Breast epithelium (tissue), 4 donors: ENCODE data around the gene CDH2. TPM values are rescaled to one million over a fixed set of nuclear protein-coding genes. Genes with fewer than 3 reads are reported as not detected.

Source experiments
- DNase-seq, 2 donors: peaks; one replicate each; pipeline ENCODE4 v3.0.0-alpha.2; 2019; ENCODE audit warnings: low spot score in 2 of 2
- H3K27ac ChIP-seq, 2 donors: fragments of 200-600 bp; sonication (generic) in 1 of 2; one replicate each; pipeline ENCODE4 v1.5.1; 2016 to 2019; ENCODE audit warnings: mild to moderate bottlenecking in 1 of 2
- H3K27me3 ChIP-seq, 2 donors: fragments of 200-600 bp; sonication (generic) in 1 of 2; one replicate each; pipeline versions ENCODE4 v1.5.1 to v1.6.0; 2017 to 2019; ENCODE audit warnings: control low read depth in 1 of 2, mild to moderate bottlenecking in 1 of 2
- H3K36me3 ChIP-seq: fragments of 200-600 bp; one replicate; pipeline ENCODE4 v1.5.1; 2019
- H3K4me1 ChIP-seq, 2 donors: fragments of 200-600 bp; sonication (generic); one replicate each; pipeline ENCODE4 v1.5.1; 2016 to 2019; ENCODE audit warnings: control low read depth in 1 of 2
- H3K4me3 ChIP-seq, 3 donors: fragments of 200-600 bp; sonication (generic); 1 replicate in 2 of 3; 2 replicates in 1 of 3; pipeline ENCODE4 v1.5.1; 2016 to 2019; ENCODE audit warnings: mild to moderate bottlenecking in 3 of 3, moderate library complexity in 2 of 3
- H3K9me3 ChIP-seq, 2 donors: fragments of 200-600 bp; sonication (generic) in 1 of 2; one replicate each; pipeline ENCODE4 v1.5.1; 2016 to 2019; ENCODE audit warnings: control low read depth in 1 of 2
- POLR2A ChIP-seq: fragments of 450-650 bp; IDR thresholded peaks from one replicate; pipeline ENCODE4 v1.6.1; 2016; ENCODE audit warnings: antibody characterized with exemption, mild to moderate bottlenecking, moderate library complexity
- POLR2AphosphoS5 ChIP-seq, 3 donors: sonication (generic); formaldehyde crosslinking; IDR thresholded peaks; one replicate each; pipeline ENCODE4 v1.6.1; 2017; ENCODE audit warnings: antibody characterized with exemption in 3 of 3
- intact Hi-C: fragments of 100-400 bp; cut with DNase I; formaldehyde crosslinking; loops from one replicate; pipeline ENCODE4 v1.15.1; 2023; ENCODE audit warnings: low total_unique reads
- total RNA-seq, 3 donors: library from RNA; depleted of rRNA; stranded (reverse); fragments of >200 nt; gene quantifications; one replicate each; pipeline ENCODE4 v1.1.0, GENCODE V29; 2016
- TF ChIP-seq, protein P1 (sequence below), 3 donors: fragments of 450-650 bp; IDR thresholded peaks; one replicate each; pipeline ENCODE4 v1.5.1; 2016 to 2017; ENCODE audit warnings: antibody characterized with exemption in 3 of 3, mild to moderate bottlenecking in 3 of 3, moderate library complexity in 3 of 3

Gene CDH2
- total RNA-seq: 1 to 10 TPM in 1 of 3 donors, under 1 TPM in 2; 0.16 to 1.8 (median 0.33) TPM

GRCh38 chr18:28176948-28177827 lies at the start of gene CDH2:
Gene CDH2, minus strand, starts transcription at chr18:28177130. Its CDS starts 108 bp downstream, at chr18:28177022.
- peak within 1 kb of the TSS; percentile 49 to 75 (median 56) for H3K4me3 ChIP-seq
- DNase-seq: no peak
- no peaks in the 10 kb centered on the region for H3K9me3 ChIP-seq
- peaks cover 0 to 6% of the 10 kb centered on the region in 2 donors for H3K4me1 ChIP-seq
- intact Hi-C loops: no loop called here
- no peak within 1 kb of the TSS for H3K27ac ChIP-seq
- TF ChIP-seq POLR2AphosphoS5 (IDR thresholded peaks at IDR 0.05): no peak
- TF ChIP-seq, protein P1, sequence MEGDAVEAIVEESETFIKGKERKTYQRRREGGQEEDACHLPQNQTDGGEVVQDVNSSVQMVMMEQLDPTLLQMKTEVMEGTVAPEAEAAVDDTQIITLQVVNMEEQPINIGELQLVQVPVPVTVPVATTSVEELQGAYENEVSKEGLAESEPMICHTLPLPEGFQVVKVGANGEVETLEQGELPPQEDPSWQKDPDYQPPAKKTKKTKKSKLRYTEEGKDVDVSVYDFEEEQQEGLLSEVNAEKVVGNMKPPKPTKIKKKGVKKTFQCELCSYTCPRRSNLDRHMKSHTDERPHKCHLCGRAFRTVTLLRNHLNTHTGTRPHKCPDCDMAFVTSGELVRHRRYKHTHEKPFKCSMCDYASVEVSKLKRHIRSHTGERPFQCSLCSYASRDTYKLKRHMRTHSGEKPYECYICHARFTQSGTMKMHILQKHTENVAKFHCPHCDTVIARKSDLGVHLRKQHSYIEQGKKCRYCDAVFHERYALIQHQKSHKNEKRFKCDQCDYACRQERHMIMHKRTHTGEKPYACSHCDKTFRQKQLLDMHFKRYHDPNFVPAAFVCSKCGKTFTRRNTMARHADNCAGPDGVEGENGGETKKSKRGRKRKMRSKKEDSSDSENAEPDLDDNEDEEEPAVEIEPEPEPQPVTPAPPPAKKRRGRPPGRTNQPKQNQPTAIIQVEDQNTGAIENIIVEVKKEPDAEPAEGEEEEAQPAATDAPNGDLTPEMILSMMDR (IDR thresholded peaks at IDR 0.05): no peak
- no peak for TF ChIP-seq POLR2A
- peaks cover 7 to 31% of the 10 kb centered on the region in 2 donors for H3K27me3 ChIP-seq
- H3K36me3 ChIP-seq: no peaks in the 10 kb centered on the region

GRCh38 chr18:28212060-28212459 lies 35.1 kb upstream of the CDH2 start:
- intact Hi-C loops: no loop called here
- no peaks in the 10 kb centered on the region for H3K27me3 ChIP-seq
- no peaks in the 10 kb centered on the region for H3K36me3 ChIP-seq
- TF ChIP-seq POLR2A (no peak), POLR2AphosphoS5 (IDR thresholded peaks at IDR 0.05) (no peak)
- TF ChIP-seq, protein P1 (IDR thresholded peaks at IDR 0.05): no peak
- no peaks in the 10 kb centered on the region for H3K4me1 ChIP-seq
- H3K4me3 ChIP-seq: no peak overlapping the region
- no peak overlapping the region for H3K27ac ChIP-seq
- H3K9me3 ChIP-seq: no peaks in the 10 kb centered on the region
- no peak for DNase-seq

DNA sequence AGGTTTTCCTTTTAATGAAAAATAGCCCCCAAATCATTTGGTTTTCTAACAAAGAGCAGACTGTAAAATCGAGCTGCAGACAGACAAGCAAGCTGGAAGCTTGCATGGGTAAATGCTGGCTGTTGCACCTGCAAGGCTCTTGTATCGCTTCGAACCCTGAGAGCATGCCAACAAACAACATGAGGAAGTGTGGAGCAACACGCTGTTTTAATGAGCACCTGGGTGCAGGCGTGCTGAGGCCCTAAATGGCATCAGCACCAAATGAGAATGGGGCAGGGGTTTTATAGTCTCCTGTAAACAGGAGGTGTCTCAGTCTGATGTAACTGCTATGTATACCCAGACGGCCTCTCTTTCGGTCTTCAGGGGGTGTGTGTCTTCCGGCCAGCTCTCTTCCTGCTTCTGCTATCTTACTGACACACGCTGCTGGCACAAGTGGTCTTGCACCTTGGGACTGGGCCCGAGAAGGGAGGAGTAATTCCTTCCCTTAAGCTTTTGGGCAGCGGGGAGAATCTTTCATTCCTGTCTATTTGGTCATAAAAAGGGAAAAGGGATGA lies 31.9 kb upstream of the CDH2 start:
- no peaks in the 10 kb centered on the region for H3K4me1 ChIP-seq
- DNase-seq: no peak
- intact Hi-C loops: loop anchor here (5.0 kb wide), 1 partner anchor 601 kb away; no protein-coding TSS in a partner anchor

DNA sequence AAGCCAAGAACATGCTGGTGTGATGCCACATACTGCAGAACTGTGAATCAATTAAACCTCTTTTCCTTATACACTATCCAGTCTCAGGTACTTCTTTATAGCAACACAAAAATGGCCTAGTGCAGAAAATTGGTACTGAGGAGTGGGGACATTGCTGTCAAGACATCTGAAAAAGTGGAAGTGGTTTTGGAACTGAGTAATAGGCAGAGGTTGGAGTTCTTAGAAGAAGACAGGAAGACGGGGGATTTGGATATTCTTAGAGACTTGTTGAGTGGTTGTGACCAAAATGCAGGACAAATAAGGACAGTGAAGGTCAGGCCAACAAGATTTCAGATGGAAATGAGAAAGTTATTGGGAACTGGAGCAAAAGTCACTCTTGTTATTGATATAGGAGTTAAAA lies 31.3 kb upstream of the CDH2 start:
- H3K4me3 ChIP-seq: no peak overlapping the region
- intact Hi-C loops: loop anchor here (5.0 kb wide), 1 partner anchor 601 kb away; no protein-coding TSS in a partner anchor
- no peaks in the 10 kb centered on the region for H3K4me1 ChIP-seq
- no peak for DNase-seq
- H3K27ac ChIP-seq: no peak overlapping the region
- no peaks in the 10 kb centered on the region for H3K9me3 ChIP-seq
- H3K27me3 ChIP-seq: no peaks in the 10 kb centered on the region
- TF ChIP-seq POLR2AphosphoS5 (IDR thresholded peaks at IDR 0.05): no peak
- no peaks in the 10 kb centered on the region for H3K36me3 ChIP-seq

More for the DNA sequence above, 31.9 kb upstream of the CDH2 start:
- TF ChIP-seq POLR2A: no peak
- TF ChIP-seq, protein P1 (IDR thresholded peaks at IDR 0.05): no peak
- no peak for TF ChIP-seq POLR2AphosphoS5 (IDR thresholded peaks at IDR 0.05)
- Histone ChIP-seq H3K27ac (no peak overlapping the region), H3K36me3 (no peaks in the 10 kb centered on the region), H3K4me3 (no peak overlapping the region), H3K27me3 (no peaks in the 10 kb centered on the region), H3K9me3 (no peaks in the 10 kb centered on the region)

DNA sequence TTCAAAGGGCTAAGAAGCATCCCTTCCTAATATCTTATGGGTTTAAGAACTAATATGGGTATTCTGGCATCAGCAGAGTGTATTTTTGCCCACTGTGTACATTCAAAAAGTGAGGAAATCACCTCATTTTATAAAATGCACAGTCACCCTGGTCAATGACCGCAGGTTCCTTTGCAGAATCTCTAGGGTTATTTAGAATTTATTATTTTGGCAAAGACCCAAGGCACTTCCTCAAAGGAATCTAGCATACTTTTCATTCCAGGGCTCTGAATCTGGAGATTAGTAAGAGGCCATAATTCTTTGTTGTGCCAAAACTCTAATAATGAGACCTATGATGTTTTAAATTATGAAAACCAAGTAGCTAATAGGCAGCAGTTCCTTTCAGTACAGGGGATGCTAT lies 27.2 kb upstream of the CDH2 start:
- intact Hi-C loops: no loop called here
- H3K27me3 ChIP-seq: no peaks in the 10 kb centered on the region
- H3K4me1 ChIP-seq: no peaks in the 10 kb centered on the region
- no peak overlapping the region for H3K4me3 ChIP-seq
- H3K9me3 ChIP-seq: no peaks in the 10 kb centered on the region
- no peak for DNase-seq
- TF ChIP-seq POLR2AphosphoS5 (IDR thresholded peaks at IDR 0.05) (no peak), POLR2A (no peak)
- TF ChIP-seq, protein P1 (IDR thresholded peaks at IDR 0.05): no peak
- no peaks in the 10 kb centered on the region for H3K36me3 ChIP-seq
- H3K27ac ChIP-seq: no peak overlapping the region
